Testis (tissue), 2 donors: ENCODE measurements around the gene RNF151.

Experiments
- CTCF ChIP-seq, 3 experiments: fragments of 450-650 bp in 2 of 3; fragments of 200-600 bp in 1 of 3; sonication (generic) in 1 of 3; IDR thresholded peaks; one replicate each; pipeline ENCODE4 v1.5.1; 2016 to 2019; ENCODE audit warnings: antibody characterized with exemption in 3 of 3, mild to moderate bottlenecking in 2 of 3, moderate library complexity in 1 of 3
- POLR2A ChIP-seq: fragments of 450-650 bp; IDR thresholded peaks from one replicate; pipeline ENCODE4 v1.6.1; 2017; ENCODE audit warnings: antibody characterized with exemption, mild to moderate bottlenecking, moderate library complexity

GRCh38 chr16:1965396-1966001 is 1.2 kb upstream of the RNF151 start:
- TF ChIP-seq CTCF (IDR thresholded peaks at IDR 0.05) (no peak), POLR2A (no peak)
